Brain pericyte (primary cell): Measurements from ENCODE around the gene DNAH10.

Source experiments
- DNase-seq: peaks from one replicate; pipeline ENCODE4 v3.0.0-alpha.2; 2012; ENCODE audit warnings: low read depth, low spot score

Gene DNAH10

GRCh38 chr12:123840765-123841425 is 78.8 kb downstream of the DNAH10 start:
- DNase-seq = no peak

DNA sequence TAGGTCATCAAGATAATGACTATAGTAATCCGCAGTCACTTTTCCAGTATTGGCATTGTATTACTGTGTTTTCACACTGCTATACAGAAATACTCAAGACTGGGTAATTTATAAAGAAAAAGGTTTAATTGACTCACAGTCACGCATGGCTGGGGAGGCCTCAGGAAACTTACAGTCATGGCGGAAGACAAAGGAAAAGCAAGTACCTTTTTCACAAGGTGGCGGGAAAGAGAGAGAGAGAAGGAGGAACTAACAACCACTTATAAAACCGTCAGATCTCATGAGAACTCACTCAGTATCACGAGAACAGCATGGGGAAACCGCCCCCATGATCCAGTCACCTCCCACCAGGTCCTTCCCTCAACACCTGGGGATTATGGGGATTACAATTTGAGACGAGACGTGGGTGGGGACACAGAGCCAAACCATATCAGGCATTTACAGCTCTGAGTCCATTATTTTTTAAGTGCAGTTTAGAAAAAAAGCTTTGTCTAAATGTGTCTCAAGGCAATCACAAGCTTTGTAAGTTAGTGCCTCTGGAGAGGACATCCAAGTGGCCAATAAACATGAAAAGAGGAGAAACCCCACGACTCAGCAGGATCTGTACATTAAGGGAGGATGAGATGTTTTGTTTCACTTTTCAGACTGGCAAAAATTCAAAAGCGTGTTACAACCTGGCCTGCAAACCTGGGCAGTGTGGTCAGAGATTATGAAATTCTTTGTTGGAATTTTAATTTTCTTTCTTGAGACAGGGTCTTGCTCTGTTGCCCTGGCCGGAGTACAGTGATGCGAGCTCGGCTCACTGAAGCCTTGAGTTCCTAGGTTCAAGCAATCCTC is 82.0 kb downstream of the DNAH10 start:
- no peak for DNase-seq

GRCh38 chr12:123845881-123846280 is 83.8 kb downstream of the DNAH10 start:
- no peak for DNase-seq

DNA sequence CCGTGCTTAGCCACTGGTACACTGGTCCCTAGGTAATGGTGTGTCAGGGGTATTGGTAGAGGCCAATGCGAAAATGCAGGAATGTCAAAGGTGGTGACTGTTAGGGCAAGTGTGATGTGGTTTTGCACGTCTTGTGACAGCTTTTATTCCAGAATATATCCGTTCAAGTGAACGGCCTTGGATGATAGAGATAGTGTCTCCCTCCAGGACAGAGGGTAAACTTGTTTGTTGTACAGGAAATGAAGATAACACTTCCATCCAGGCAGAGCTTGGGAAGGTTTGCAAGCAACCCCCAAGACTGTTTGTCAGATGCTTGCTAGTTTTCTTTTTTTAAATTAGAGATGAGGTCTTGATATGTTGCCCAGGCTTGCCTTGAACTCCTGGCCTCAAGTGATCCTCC is 84.2 kb downstream of the DNAH10 start:
- DNase-seq = no peak

DNA sequence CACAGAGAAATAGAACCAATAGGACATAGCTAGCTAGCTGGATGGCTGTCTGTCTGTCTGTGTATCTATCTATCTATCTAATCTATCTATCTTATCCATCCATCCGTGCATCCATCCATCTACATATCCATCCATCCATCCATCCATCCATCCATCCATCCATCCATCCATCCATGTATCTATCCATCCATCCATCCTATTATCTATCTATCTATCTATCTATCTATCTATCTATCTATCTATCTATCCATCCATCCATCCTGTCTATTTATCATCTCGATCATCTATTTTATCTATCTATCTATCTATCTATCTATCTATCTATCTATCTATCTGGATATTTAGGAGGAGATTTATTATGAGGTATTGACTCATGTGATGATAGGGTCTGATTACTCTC is 84.9 kb downstream of the DNAH10 start:
- no peak for DNase-seq

- no peak for DNase-seq
Observed at GRCh38 chr12:123847876-123848275, 85.8 kb downstream of the DNAH10 start.

GRCh38 chr12:123849517-123849916 is 87.4 kb downstream of the DNAH10 start:
- no peak for DNase-seq

DNA sequence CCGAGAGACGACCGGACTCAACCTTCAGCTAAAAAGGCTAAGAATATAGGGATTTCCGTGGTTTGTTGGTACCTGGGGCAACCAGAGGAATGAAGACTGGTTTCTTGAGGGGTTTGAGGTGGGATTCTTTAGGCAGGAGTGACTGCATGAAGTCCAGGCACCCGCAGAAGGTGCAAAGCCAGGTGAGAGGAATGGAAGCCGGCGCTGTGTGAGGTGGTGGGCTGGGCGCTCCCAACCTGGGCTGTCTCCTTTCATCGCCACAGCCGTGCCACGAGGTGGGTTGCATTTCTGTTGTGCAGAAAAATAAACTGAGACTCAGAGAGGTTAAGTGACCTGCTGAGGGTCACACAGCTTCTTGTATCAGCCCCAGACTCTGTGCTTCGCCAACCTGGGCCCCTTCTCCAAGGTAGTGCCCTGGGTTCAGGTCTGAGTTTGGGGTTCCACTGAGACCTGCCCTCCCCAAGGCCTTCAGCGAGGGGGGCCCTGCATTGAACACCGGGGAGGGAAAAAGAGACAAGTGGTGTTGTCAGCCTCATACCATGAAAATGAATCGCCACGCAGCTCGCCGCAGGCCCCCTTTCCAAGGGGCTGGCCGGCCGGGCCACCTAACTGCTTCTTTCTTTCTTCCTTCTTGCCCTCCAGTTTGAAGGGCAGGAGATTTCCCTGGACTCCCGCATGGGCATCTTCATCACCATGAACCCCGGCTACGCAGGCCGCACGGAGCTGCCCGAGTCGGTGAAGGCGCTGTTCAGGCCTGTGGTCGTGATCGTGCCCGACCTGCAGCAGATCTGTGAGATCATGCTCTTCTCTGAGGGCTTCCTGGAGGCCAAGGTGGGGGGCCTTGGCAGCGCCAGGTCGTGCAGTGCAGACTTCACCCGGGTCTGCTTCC is 88.4 kb downstream of the DNAH10 start:
- DNase-seq = no peak

- DNase-seq = no peak
Observed at GRCh38 chr12:123853396-123854070, 91.4 kb downstream of the DNAH10 start.

GRCh38 chr12:123854232-123854631 is 92.1 kb downstream of the DNAH10 start:
- no peak for DNase-seq

- DNase-seq = no peak
Observed at GRCh38 chr12:123854918-123855317, 92.8 kb downstream of the DNAH10 start.

DNA sequence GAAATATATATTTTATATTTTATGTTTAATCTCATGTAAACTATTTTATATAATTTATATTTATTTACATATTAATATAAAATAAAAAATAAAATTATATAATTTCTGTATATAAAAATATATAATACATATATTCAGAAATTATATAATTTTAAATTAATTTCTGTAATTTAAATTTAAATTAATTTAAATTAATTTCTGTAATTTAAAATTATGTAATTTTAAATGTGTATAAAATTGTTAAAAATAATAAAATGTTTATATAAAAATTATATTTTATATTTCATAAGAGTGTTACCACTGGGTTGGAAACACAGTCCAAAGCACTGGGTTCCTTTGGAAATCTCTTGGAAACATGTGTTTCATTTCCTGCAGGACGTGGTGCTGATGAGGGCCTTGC is 94.6 kb downstream of the DNAH10 start:
- DNase-seq = no peak

GRCh38 chr12:123858176-123858575 is 96.1 kb downstream of the DNAH10 start:
- no peak for DNase-seq

- no peak for DNase-seq
Observed at GRCh38 chr12:123859035-123859434, 96.9 kb downstream of the DNAH10 start.

DNA sequence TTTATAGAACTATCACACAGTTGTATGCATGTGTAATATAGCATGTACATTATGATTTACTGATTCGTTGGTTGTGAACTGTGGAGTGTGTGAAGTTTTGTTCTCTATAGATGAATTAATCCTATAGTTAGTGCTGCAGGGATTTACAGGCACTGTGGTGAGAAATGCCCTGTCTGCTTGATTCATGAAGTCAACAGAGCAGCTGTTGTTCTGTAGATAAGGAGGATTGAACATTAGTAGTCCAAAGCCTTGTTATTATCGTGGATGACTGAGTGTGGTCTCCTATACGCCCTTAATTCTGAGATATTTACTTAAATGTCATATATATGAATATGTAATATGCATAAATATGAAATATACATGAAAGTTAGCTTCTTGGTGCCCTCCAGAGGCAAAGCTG is 98.3 kb downstream of the DNAH10 start:
- DNase-seq = no peak

GRCh38 chr12:123861392-123861791 is 99.3 kb downstream of the DNAH10 start:
- no peak for DNase-seq

DNA sequence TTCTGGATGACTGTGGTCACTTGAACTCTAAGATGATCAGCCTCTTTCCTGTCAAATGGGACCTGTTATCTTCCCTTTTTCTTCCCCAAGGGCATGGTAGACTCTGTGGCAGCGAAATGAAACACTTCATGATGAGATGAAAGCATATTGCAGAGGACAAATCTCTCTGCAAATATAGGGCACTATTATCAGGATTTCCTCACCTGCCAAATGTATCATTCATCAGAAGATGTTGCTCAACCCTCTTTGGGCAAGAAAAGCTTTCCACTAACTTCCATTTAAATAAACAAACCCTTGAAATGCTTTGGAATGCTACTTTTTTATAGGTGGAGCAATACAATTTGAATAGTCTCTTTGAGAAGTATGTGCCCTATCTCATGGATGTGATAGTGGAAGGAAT is 105.0 kb downstream of the DNAH10 start:
- DNase-seq = no peak

DNA sequence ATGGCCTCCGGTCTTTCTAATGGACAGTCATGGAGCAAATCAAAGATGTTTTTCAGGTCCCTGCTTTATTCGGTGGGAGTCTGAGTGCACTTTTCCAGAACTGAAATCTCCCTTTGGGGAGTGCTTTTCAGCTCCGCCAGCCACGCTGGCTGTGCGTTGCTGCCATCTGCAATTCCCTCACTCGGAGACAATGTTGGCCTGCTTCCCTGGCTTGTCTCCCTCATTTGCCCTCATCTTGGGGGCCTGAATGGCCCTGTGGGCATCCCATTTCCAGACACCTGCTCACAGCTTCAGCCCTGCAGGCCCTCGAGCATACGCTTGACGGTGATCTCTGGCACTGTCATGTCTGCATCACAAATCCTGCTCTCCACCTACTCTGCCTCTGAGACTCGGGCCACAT is 106.7 kb downstream of the DNAH10 start:
- DNase-seq = no peak

DNA sequence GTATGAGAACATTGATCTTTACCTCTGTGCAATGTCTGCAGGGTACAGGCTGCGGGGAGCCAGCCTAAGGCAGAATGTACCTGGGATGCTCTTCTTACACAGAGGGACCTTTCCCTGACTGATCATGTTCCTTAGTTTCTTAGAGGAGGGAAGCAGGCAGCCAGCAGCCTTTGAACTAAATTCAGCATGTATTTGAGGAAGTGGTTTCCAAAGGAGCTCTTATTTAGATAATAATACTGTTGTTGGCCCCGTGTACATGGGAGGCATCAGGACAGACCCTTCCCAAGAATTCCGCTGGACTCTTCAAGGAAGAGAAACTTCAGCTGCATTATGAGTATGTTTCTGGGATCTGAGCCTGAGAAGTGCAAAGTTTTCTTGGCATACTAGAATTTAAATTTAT is 111.7 kb downstream of the DNAH10 start:
- DNase-seq = no peak

GRCh38 chr12:123877968-123878367 is 115.9 kb downstream of the DNAH10 start:
- DNase-seq = no peak

DNA sequence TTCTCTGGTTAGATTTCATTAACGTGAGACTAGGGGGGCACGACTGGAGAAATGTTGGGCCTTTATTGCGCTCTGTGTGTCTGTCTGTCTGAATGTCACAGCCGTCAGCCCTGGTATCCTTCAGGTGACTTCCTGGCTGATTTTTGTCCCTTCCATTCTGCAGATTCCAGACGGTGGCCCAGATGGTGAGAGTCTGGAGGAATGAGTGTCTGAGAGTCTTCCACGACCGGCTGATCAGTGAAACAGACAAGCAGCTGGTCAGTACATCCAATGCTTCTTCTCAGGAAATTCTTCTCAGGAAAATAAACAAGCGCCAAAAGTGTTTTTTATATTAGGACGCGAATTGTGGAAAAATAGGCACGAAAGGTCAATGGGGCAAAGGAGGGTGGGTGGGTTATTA is 117.0 kb downstream of the DNAH10 start:
- DNase-seq = no peak

- DNase-seq = no peak
Observed at GRCh38 chr12:123879691-123880090, 117.6 kb downstream of the DNAH10 start.
